ENCODE data around the gene UAP1L1.

DNA sequence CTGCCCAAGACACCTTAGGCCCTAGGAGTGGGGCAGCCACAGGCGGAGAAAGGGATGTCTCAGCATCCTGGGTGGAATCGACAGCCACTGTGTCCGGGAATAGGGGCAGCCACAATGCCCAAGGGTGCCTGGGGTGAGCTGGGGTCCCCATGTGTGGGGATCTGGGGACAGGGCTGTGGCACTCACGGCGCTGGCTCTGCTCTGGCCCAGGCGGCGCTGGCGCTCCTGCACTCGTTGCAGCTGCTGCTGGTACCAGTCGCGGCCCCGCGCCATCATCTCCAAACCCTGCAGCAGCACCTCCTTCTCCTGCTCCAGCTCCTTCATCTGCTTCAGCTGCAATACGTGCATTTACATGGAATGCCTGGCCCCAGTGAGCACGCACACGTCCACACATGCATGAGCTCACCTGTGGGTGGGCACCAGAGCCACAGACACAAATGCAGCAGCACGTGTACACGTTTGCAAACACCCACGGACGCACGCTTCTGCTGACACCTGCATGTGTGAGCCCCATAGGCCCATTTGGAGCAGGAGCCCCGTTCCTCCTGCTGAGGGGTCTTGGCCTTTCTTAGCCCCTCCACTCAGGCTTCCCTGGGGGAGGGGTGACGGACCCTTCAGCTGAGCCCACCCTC is 11.9 kb upstream of the UAP1L1 start:
- no peak for TF ChIP-seq EP300 (IDR thresholded peaks at IDR 0.05)
- no peak for TF ChIP-seq POLR2AphosphoS5 (IDR thresholded peaks at IDR 0.05)
